ENCODE results near the gene FRMD3. TPM values are rescaled to one million over a fixed set of nuclear protein-coding genes. Genes with fewer than 3 reads are reported as not detected.
"Not testable (repeated sequence)": the region's sequence is repeated elsewhere in the genome, so short reads cannot be mapped to it uniquely, and the experiment has no call there.

The FRMD3 gene
- polyA plus RNA-seq, 1 donor: 20.9 TPM

GRCh38 chr9:83388346-83388745, 149.9 kb downstream of the FRMD3 start:
- no peak for DNase-seq

DNA sequence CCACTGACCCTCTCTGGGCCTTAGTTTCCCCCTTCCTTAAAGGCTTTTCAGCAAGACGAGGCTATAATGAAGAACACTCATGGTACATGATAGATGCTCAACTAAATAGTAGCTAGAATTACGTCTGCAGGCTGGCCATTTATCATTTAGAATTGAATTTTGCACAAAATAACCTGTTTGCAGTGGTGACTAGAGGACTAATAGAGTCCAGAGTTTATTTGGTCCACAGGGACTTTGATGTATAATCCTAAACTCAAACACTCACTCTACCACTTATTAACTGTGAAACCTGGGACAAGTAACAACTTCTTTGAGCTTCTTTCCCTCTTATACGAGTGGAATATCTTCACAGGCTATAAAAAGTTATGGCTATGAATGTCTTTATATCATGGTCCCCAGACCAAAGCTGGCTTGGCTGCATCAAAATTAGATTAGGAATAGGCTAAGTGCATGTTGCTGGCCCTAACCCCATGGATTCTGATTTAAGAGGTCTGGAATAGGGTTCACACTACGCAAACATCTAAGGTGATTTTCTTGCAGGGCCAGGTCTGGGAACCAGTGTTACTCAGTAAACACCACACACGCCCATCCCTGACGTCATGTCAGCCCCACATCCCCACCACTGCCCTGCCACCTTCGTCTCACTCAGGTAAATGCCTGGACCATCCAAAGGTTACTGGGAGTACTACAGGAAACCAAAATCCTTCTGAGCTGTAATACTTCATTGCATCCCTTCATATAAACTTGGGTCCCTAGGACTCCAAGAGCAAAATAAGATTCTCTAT, 150.6 kb downstream of the FRMD3 start:
- DNase-seq: no peak

GRCh38 chr9:83385317-83385716, 152.9 kb downstream of the FRMD3 start:
- no peak for DNase-seq

DNA sequence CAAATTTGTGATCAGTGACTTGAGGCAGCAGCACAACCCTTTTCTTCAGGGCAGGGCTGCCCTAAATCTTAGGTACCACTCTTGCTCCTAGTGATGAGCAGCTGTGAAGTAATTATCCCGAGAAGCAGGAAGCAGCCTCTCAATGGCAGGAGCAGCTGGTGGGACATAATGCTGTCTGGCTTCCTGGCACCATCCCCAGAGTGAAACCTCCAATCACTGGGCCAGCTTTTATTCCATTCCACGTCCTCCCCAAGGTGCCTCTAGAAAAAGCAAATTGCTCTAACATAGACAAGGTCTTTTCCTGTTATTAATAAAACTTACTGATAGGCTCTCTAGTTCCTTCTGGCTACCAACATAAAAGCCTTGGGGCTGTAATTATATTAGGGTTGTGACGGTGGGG, 154.0 kb downstream of the FRMD3 start:
- DNase-seq: no peak

DNA sequence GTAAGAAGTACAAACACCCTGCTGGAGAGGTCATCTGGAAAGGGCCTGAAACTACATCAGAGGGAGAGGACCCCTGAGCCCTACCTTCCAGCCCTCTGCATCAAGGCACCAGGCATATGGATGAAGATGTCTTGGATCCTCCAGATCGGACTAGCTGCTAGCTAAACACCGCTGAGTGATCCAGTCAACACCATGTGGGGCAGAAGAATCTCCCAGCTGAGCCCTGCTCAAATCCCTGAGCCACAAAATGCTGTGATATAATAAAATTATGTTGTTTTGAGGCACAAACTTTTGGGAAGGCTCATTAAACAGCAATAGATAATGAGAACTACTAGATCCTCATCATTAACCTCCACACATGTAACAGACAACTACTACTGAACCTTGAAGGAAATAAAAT, 155.2 kb downstream of the FRMD3 start:
- DNase-seq: no peak

DNA sequence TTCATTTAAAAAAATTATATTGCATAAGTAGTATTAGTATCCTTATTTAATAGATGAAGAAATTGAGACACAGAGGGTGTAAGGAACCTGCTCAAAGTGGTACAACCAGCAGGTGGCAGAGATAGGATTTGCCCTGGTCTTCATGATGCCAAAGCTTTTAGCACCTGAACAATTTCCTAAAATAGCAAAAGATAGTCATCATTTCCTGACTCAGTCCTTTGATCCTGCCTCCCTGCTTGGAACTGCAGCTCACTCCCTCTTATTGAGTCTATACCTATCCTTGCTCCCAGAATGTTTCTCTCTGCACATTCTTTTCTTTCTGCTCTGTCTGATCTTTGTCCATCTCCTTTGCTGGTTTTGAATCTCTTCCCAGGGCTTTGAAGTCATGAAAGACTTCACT, 155.8 kb downstream of the FRMD3 start:
- DNase-seq: no peak

- no peak for DNase-seq
Observed at GRCh38 chr9:83379045-83379444, 159.2 kb downstream of the FRMD3 start.

DNA sequence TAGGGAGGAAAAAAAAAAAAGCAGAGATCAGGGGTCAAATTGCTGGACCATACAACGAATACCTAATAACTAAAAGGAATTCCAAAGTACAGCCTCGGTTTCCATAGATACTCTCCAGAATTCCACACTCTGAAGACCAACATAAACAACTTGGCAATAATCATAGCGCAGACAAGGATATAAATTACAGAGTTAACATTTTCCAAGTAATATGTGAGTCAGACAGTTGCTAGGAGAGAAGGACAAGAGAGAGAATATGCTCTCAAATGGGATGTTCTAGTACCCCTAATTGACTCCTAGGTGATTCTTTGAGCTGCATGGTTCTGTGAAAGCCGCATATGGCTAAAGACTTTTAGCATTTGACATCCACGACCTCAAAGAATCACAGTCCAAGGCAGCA, 165.2 kb downstream of the FRMD3 start:
- DNase-seq: no peak

- no peak for DNase-seq
Observed at GRCh38 chr9:83367326-83367725, 170.9 kb downstream of the FRMD3 start.

DNA sequence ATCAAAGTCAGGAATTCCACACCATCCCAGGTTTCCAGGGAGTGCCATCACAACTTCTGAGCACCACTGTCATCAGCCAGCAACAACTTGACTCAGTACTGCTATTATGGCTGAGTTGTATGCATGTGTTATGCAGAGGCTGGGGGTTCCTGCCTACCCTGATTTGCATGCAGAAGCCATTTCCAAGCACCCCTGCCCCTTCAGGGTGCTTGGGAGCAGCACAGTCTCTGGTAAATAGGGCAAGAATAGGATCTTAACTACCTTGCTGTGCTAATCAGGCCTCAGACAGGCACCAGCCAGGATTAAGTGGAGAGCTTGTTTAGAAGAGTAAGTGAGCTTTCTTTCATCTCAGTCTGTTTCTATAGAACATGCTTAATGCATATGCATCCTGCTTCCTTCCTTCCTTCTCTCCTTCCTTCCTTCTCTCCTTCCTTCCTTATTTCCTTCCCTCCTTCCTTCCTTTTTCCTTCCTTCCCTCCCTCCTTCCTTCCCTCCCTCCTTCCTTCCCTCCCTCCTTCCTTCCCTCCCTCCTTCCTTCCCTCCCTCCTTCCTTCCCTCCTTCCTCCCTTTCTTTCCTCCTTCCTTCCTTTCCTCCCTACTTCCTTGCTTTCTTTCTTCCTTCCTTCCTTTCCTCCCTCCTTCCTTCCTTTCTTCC, 175.7 kb downstream of the FRMD3 start:
- no peak for DNase-seq

GRCh38 chr9:83359039-83359438, 179.2 kb downstream of the FRMD3 start:
- DNase-seq: no peak

DNA sequence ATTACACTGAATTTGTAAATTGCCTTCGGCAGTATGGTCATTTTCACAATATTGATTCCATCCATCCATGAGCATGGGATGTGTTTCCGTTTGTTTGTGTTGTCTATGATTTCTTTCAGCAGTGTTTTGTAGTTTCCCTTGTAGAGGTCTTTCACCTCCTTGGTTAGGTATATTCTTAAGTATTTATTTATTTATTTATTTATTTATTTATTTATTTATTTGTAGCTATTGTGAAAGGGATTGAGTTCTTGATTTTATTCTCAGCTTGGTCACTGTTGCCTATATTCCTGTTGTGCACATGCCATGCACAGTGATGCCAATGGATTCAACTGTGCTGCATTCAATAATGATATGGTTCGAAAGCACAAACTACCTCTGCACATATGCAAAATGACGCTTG, 179.7 kb downstream of the FRMD3 start:
- not testable (repeated sequence) for DNase-seq

DNA sequence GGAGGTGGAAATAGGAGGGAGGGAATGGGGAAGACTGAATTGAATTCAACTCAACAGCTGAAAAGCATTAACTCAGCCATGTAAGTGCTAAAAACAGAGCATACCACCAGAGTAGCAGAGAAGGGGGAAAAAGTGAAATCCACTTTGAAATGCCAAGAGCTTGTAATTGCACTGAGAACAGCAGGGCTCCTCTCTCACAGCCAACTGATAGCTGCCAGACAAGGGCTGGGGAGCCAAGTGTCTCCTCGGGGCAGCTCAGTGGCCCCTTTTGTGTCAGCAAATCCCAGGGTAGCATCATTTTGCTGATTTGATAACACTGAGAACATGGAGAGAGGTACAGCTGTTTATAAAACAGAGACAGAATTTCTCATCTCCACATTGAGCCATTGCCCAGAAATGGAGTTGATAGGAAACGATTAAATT, 182.5 kb downstream of the FRMD3 start:
- no peak for DNase-seq

DNA sequence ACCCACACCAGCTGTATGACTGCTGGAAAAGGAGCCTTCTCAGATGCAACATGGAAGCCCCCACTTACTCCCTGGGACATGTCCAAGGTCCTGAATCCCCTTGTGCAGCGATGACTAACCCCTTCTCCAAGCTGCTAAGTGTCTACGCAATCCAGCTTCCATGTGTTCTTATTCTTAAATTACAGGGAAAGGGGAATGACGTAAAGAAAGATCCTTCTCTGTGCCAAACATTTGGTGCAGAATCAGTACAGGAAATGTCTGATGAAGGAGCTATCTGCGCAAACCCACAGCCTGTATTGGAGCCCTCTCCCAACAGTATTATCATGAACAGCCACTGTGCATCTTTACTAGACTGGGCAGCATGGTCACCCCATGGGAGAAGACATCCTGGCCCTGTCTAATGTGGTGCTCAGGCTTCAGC, 183.2 kb downstream of the FRMD3 start:
- DNase-seq: peak; percentile 21

DNA sequence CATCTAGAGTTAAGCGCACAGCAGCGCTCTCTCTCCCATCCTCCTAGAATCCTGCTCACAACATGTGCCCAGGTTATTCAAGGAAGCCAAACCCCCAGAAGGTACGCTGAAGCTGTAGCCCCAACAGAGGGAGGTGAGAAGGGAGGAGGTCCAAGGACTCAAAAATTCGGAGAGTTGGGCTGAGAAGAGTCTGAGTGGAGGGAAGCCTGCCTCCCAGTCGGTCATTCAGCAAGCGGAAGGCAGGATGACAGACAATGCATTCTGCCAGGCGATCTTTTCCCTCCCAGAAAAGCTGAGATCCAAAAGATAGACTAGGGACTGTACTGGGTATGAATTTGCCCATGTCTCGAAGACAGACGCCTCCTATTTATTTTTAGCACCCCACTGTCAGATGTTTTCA, 189.2 kb downstream of the FRMD3 start:
- DNase-seq: no peak

- DNase-seq: no peak
Observed at GRCh38 chr9:83346655-83347420, 191.4 kb downstream of the FRMD3 start.

- no peak for DNase-seq
Observed at GRCh38 chr9:83343366-83343999, 194.7 kb downstream of the FRMD3 start.

DNA sequence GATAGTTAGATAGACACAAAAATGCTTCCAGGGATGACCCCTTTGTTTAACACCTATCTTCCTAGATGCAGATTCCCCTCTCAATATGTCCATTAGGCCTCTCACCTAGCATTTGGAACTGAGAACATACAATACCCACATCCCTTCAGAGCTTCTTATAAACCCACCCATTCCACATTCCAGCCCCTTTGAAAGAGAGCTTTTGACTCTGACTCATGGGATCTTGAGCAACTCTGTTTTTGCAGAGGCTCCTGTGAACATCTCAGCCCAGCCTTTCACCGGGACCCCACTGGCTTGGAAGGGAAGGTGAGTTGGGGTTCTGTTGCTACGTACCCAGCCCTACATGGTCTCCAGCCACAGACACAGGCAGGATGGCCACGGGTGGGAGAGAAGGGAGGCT, 195.5 kb downstream of the FRMD3 start:
- no peak for DNase-seq

DNA sequence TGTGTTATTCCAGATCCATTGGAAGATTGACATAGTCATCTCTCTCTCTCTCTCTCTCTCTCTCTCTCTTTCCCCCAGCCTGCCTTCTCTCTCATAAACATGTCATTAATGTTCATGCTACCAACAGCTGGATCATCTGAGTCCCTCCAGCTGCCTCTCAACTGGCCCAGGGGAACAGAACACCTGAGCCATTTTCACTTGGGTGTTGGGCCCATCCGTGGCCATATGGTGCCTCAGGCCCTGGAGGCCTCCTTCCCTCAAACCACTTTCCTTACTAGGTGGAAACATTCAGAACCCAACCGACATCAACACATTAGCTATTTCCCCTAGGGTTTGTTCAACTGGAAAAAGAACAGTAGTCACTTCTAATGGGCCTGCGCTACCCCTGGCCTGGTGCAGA, 196.2 kb downstream of the FRMD3 start:
- DNase-seq: no peak

GRCh38 chr9:83340451-83340850, 197.8 kb downstream of the FRMD3 start:
- DNase-seq: no peak

DNA sequence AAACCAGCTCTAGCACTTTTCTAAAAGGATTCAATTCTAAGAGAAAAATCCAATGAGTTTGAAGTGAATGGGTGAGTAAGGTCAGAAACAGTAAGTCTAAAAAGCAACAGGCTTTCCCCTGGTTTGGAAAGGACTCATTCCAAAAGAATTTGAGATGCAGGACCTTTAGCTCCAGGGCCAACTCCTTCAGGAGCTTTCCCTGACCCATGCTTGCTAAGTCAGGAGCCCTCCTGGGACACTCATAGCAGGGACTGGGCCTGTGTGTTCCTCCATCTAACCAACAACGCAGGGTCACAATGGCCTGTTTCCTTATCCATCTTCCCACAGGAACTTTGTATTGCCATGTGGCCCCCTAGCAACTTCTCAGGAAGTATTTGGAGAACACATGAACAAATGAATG, 198.8 kb downstream of the FRMD3 start:
- no peak for DNase-seq

DNA sequence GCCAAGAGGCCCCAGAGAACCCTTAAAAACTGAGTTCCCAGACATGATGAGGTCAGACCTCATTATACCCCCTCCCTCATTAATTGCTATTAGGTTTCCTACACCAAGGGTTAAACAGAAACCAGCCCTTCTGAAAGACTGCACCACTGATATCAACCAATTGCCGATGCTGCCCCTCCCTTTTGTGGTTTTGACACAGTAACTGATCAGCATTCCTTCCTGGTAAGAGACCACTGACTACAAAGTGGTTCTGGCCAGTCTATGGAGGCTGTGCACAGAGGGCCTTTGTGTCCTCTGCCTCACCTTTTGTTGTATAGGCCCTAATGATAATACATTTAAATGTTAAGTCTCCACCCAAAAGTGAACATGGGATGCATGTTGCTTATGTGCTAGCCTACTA, 201.5 kb downstream of the FRMD3 start:
- DNase-seq: no peak

DNA sequence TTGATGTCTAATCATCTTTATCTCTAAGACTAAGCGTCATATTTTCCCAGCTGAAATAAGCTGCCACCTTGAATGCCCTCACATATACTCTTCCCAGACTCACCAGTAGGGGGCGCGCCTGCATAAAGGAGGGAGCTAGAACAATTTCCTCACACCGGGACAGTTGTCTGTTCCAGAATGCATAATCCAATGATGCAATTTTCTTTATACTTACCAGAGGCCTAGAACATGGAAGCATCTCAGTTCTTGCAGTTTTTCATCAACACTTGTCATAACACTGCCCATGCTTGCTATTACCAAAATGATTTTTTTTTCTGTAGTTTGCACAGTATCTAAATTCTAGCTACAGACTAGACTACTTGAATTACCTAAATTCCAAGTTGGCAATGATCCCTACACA, 203.9 kb downstream of the FRMD3 start:
- peak; percentile 72 for DNase-seq

Measured in left kidney (tissue), 2 donors.